ENCODE data around the gene EPC1. TPM values are rescaled to one million over a fixed set of nuclear protein-coding genes. Genes with fewer than 3 reads are reported as not detected.
A peak's percentile ranks its signal among the peaks of the same experiment; 100 is the strongest.

Gene EPC1
- total and polyA plus RNA-seq, 10 donors, result 16.0 to 69.2 (median 57.4) TPM

- Histone ChIP-seq H3K27me3 (replicated peaks in 1 of 7) (no peaks in the 10 kb centered on the region), H3K4me3 (no peak overlapping the region), H3K27ac (peak overlapping the region in 4 of 8 donors; percentile 10 to 47 (median 22)), H3K9me3 (no peaks in the 10 kb centered on the region), H3K4me1 (peaks cover 29 to 100% (median 56%) of the 10 kb centered on the region in 6 donors), H3K36me3 (peaks cover 0 to 49% (median 21%) of the 10 kb centered on the region in 6 donors)
- intact Hi-C loops (cut with DNase I; ENCODE audit: low total_unique reads), result no loop called here
- TF ChIP-seq POLR2A (IDR thresholded peaks at IDR 0.05), result no peak
- TF ChIP-seq POLR2AphosphoS5 (IDR thresholded peaks at IDR 0.05), result no peak
- TF ChIP-seq, protein P1, sequence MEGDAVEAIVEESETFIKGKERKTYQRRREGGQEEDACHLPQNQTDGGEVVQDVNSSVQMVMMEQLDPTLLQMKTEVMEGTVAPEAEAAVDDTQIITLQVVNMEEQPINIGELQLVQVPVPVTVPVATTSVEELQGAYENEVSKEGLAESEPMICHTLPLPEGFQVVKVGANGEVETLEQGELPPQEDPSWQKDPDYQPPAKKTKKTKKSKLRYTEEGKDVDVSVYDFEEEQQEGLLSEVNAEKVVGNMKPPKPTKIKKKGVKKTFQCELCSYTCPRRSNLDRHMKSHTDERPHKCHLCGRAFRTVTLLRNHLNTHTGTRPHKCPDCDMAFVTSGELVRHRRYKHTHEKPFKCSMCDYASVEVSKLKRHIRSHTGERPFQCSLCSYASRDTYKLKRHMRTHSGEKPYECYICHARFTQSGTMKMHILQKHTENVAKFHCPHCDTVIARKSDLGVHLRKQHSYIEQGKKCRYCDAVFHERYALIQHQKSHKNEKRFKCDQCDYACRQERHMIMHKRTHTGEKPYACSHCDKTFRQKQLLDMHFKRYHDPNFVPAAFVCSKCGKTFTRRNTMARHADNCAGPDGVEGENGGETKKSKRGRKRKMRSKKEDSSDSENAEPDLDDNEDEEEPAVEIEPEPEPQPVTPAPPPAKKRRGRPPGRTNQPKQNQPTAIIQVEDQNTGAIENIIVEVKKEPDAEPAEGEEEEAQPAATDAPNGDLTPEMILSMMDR (IDR thresholded peaks at IDR 0.05 in 8 of 11, conservative IDR thresholded peaks at IDR 0.05 in 3 of 11), result no peak
- WGBS, 5 donors, result 62 to 82% (median 76%) methylated on average over 3 of the region's 3 CpGs
- DNase-seq, result no peak
Observed at GRCh38 chr10:32307609-32308008, 39.3 kb downstream of the EPC1 start.

DNA sequence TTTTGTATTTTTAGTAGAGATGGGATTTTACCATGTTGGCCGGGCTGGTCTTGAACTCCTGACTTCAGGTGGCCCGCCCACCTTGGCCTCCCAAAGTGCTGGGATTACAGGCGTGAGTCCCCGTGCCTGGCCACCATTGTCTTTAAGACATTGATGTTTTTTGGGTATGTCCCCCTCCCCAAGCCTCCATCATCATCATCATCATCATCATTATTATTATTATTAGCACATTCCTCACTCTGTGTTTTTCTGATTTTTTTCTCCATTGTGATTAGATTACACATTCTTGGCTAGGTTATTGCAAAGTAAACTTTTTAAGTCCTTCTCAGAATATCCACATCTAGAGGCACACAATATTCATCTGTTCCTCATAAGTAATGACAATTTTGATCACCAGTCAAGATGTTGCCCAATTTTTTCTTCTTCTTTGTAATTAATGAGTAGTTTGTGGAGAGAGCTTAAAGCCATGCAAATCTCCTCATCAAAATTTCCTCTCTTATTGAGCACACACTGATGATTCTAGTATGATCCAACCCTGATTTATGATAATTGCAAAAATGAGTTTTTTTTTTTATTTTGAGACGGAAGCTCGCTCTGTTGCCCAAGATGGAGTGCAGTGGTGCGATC lies 47.5 kb downstream of the EPC1 start:
- no peak for DNase-seq
- H3K36me3 ChIP-seq, result peaks cover 0 to 52% (median 11%) of the 10 kb centered on the region in 6 donors
- no peaks in the 10 kb centered on the region for H3K27me3 ChIP-seq (replicated peaks in 1 of 7)
- H3K4me3 ChIP-seq, result no peak overlapping the region
- TF ChIP-seq POLR2AphosphoS5 (IDR thresholded peaks at IDR 0.05), result no peak
- TF ChIP-seq POLR2A (IDR thresholded peaks at IDR 0.05), result no peak
- TF ChIP-seq, protein P1 (IDR thresholded peaks at IDR 0.05 in 8 of 11, conservative IDR thresholded peaks at IDR 0.05 in 3 of 11), result no peak
- H3K9me3 ChIP-seq, result no peaks in the 10 kb centered on the region
- H3K27ac ChIP-seq, result peak overlapping the region in 2 of 8 donors; percentile 12 to 29
- H3K4me1 ChIP-seq, result peaks cover 2 to 99% (median 38%) of the 10 kb centered on the region in 6 donors
- intact Hi-C loops (cut with DNase I; ENCODE audit: low total_unique reads), result no loop called here
- 89 to 95% (median 94%) methylated on average over 7 of the region's 7 CpGs for WGBS, 5 donors

- H3K27me3 ChIP-seq (replicated peaks in 1 of 7), result no peaks in the 10 kb centered on the region
- intact Hi-C loops (cut with DNase I; ENCODE audit: low total_unique reads), result no loop called here
- H3K36me3 ChIP-seq, result peaks cover 0 to 45% (median 4%) of the 10 kb centered on the region in 6 donors
- H3K9me3 ChIP-seq, result no peaks in the 10 kb centered on the region
- no peak for DNase-seq
- H3K27ac ChIP-seq, result peak overlapping the region in 2 of 8 donors; percentile 12 to 29
- TF ChIP-seq POLR2AphosphoS5 (IDR thresholded peaks at IDR 0.05) (no peak), POLR2A (IDR thresholded peaks at IDR 0.05) (no peak)
- TF ChIP-seq, protein P1 (IDR thresholded peaks at IDR 0.05 in 8 of 11, conservative IDR thresholded peaks at IDR 0.05 in 3 of 11), result no peak
- H3K4me3 ChIP-seq, result no peak overlapping the region
- 79 to 86% (median 82%) methylated on average over 11 of the region's 11 CpGs for WGBS, 5 donors
- H3K4me1 ChIP-seq, result peaks cover 2 to 99% (median 38%) of the 10 kb centered on the region in 6 donors
Observed at GRCh38 chr10:32298075-32298812, 48.7 kb downstream of the EPC1 start.

DNA sequence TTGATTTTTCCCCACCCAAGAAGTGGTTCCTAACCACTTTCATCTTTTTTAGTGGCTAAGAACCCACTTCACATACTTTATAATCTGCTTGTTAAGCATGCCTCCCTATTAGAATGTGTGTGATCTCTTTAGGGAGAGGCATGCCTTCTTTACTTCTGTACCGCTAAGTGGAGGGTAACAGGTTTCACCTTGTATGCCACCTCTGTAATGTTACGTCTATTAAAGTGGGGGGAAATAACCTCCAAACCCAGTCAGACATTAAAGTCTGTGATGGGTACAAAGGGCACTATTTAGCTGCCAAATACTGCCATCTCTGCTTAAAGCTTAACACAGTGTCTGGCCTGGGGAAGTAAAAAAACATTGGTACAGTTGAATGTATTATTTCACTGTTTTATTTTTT lies 51.9 kb downstream of the EPC1 start:
- Histone ChIP-seq H3K27me3 (replicated peaks in 1 of 7) (no peaks in the 10 kb centered on the region), H3K4me1 (peaks cover 2 to 69% (median 31%) of the 10 kb centered on the region in 6 donors), H3K9me3 (no peaks in the 10 kb centered on the region), H3K4me3 (no peak overlapping the region), H3K27ac (peak overlapping the region in 1 of 8 donors; percentile 42), H3K36me3 (peaks cover 2 to 55% (median 25%) of the 10 kb centered on the region in 6 donors)
- 64 to 85% (median 78%) methylated on average over 2 of the region's 2 CpGs for WGBS, 5 donors
- intact Hi-C loops (cut with DNase I; ENCODE audit: low total_unique reads), result no loop called here
- no peak for DNase-seq
- TF ChIP-seq POLR2AphosphoS5 (IDR thresholded peaks at IDR 0.05) (no peak), POLR2A (IDR thresholded peaks at IDR 0.05) (no peak)
- TF ChIP-seq, protein P1 (IDR thresholded peaks at IDR 0.05 in 8 of 11, conservative IDR thresholded peaks at IDR 0.05 in 3 of 11), result no peak
